ENCODE measurements around the gene MYEF2. TPM values are rescaled to one million over a fixed set of nuclear protein-coding genes. Genes with fewer than 3 reads are reported as not detected.

Gene MYEF2
- total and polyA plus RNA-seq, 2 donors (not counting 3 experiments of a cell fraction or from before 2014, with no cell fraction given): 11.6 to 54.8 TPM

- FAIRE-seq (no peak), DNase-seq (ENCODE audit: low read depth, low spot score) (no peak)
- no peak for TF ChIP-seq FOS (IDR thresholded peaks at IDR 0.05; ENCODE audit: borderline replicate concordance, insufficient read depth, low read length)
- no peak for TF ChIP-seq MYC (IDR thresholded peaks at IDR 0.05; ENCODE audit: low read depth, low read length)
- no peak for TF ChIP-seq MAX (IDR thresholded peaks at IDR 0.05; ENCODE audit: insufficient read depth, insufficient read length)
- TF ChIP-seq JUN (IDR thresholded peaks at IDR 0.05; ENCODE audit: borderline replicate concordance, insufficient read depth, insufficient read length, low read depth): no peak
- no peak for TF ChIP-seq GATA2 (IDR thresholded peaks at IDR 0.05; ENCODE audit: insufficient read depth, insufficient read length, low read depth, low read length)
- no peak for TF ChIP-seq POLR2AphosphoS5 (IDR thresholded peaks at IDR 0.05; ENCODE audit: insufficient read depth, low read depth, low read length)
- no peak for TF ChIP-seq EZH2 (IDR thresholded peaks at IDR 0.05; ENCODE audit: borderline replicate concordance, low read depth, low read length, severe bottlenecking)
- POLR2A ChIA-PET: no interaction called here
- H3K9me1 ChIP-seq (replicated peaks; ENCODE audit: control insufficient read depth, extremely low read depth, insufficient read depth, low read length): no peaks in the 10 kb centered on the region
- no peaks in the 10 kb centered on the region for H3K36me3 ChIP-seq (ENCODE audit: control insufficient read depth in 2 of 2, extremely low read depth in 1 of 2, insufficient read depth in 2 of 2, low read length in 2 of 2)
- H3K79me2 ChIP-seq (ENCODE audit: control insufficient read depth, insufficient read depth, low read length): no peaks in the 10 kb centered on the region
- H2AFZ ChIP-seq (ENCODE audit: low read depth, low read length): no peak overlapping the region
- CTCF ChIA-PET: no interaction called here
- H3K27ac ChIP-seq (ENCODE audit: insufficient read depth, low read depth, low read length): no peak overlapping the region
- H3K4me3 ChIP-seq (replicated peaks in 1 of 3; ENCODE audit: insufficient read depth in 1 of 3, low read depth in 1 of 3, low read length in 3 of 3): no peak overlapping the region
- no TSS peak for BruUV-seq (replicated peaks)
- peaks cover 2 to 20% of the 10 kb centered on the region in 2 experiments for H3K27me3 ChIP-seq (ENCODE audit: control insufficient read depth in 2 of 2, insufficient read depth in 2 of 2, low read length in 2 of 2)
- no peaks in the 10 kb centered on the region for H3K9me3 ChIP-seq (replicated peaks; ENCODE audit: control insufficient read depth, insufficient read depth, low read length)
- H3K4me1 ChIP-seq (ENCODE audit: control insufficient read depth, extremely low read depth, insufficient read depth, low read length): no peaks in the 10 kb centered on the region
- no peaks in the 10 kb centered on the region for H4K20me1 ChIP-seq (replicated peaks; ENCODE audit: control insufficient read depth, extremely low read depth, insufficient read depth, low read length)
- intact Hi-C loops (cut with micrococcal nuclease) (no loop called here), dilution Hi-C loops (cut with MboI; ENCODE audit: extremely low pct_ligation_motif_present, low sequenced_read_pairs) (no loop called here)
- no peak overlapping the region for H3K9ac ChIP-seq (replicated peaks; ENCODE audit: extremely low read depth, insufficient read depth, low read length)
- no peak overlapping the region for H3K4me2 ChIP-seq (ENCODE audit: insufficient read depth, low read length)
Measured at GRCh38 chr15:48109212-48109611, 68.9 kb downstream of the MYEF2 start.

- H3K4me3 ChIP-seq (replicated peaks in 1 of 3; ENCODE audit: insufficient read depth in 1 of 3, low read depth in 1 of 3, low read length in 3 of 3): no peak overlapping the region
- no peaks in the 10 kb centered on the region for H4K20me1 ChIP-seq (replicated peaks; ENCODE audit: control insufficient read depth, extremely low read depth, insufficient read depth, low read length)
- no peak overlapping the region for H2AFZ ChIP-seq (ENCODE audit: low read depth, low read length)
- H3K4me2 ChIP-seq (ENCODE audit: insufficient read depth, low read length): no peak overlapping the region
- H3K27me3 ChIP-seq (ENCODE audit: control insufficient read depth in 2 of 2, insufficient read depth in 2 of 2, low read length in 2 of 2): peaks cover 6 to 20% of the 10 kb centered on the region in 2 experiments
- no peak overlapping the region for H3K27ac ChIP-seq (ENCODE audit: insufficient read depth, low read depth, low read length)
- ChIA-PET CTCF (interaction anchor here (2.2 kb wide), 1 partner anchor 8 kb away, joined by 4 read pairs; no protein-coding TSS in a partner anchor), POLR2A (no interaction called here)
- H3K79me2 ChIP-seq (ENCODE audit: control insufficient read depth, insufficient read depth, low read length): no peaks in the 10 kb centered on the region
- no peak for DNase-seq (ENCODE audit: low read depth, low spot score)
- H3K9me1 ChIP-seq (replicated peaks; ENCODE audit: control insufficient read depth, extremely low read depth, insufficient read depth, low read length): no peaks in the 10 kb centered on the region
- H3K4me1 ChIP-seq (ENCODE audit: control insufficient read depth, extremely low read depth, insufficient read depth, low read length): no peaks in the 10 kb centered on the region
- dilution Hi-C loops (cut with MboI; ENCODE audit: extremely low pct_ligation_motif_present, low sequenced_read_pairs): no loop called here
- H3K9me3 ChIP-seq (replicated peaks; ENCODE audit: control insufficient read depth, insufficient read depth, low read length): no peaks in the 10 kb centered on the region
- no TSS peak for BruUV-seq (replicated peaks)
- TF ChIP-seq JUN (IDR thresholded peaks at IDR 0.05; ENCODE audit: borderline replicate concordance, insufficient read depth, insufficient read length, low read depth): no peak
- TF ChIP-seq POLR2AphosphoS5 (IDR thresholded peaks at IDR 0.05; ENCODE audit: insufficient read depth, low read depth, low read length): no peak
- no peak for TF ChIP-seq POLR2A (IDR thresholded peaks at IDR 0.05; ENCODE audit: low read depth, low read length)
- no peak for TF ChIP-seq CTCF (IDR thresholded peaks at IDR 0.05; ENCODE audit: extremely low read depth in 1 of 2, insufficient read depth in 1 of 2, low read depth in 1 of 2, low read length in 2 of 2)
- TF ChIP-seq MAX (IDR thresholded peaks at IDR 0.05; ENCODE audit: insufficient read depth, insufficient read length): no peak
- TF ChIP-seq EZH2 (IDR thresholded peaks at IDR 0.05; ENCODE audit: borderline replicate concordance, low read depth, low read length, severe bottlenecking): no peak
- no peak for TF ChIP-seq GATA2 (IDR thresholded peaks at IDR 0.05; ENCODE audit: insufficient read depth, insufficient read length, low read depth, low read length)
- TF ChIP-seq MYC (IDR thresholded peaks at IDR 0.05; ENCODE audit: low read depth, low read length): no peak
- no peaks in the 10 kb centered on the region for H3K36me3 ChIP-seq (ENCODE audit: control insufficient read depth in 2 of 2, extremely low read depth in 1 of 2, insufficient read depth in 2 of 2, low read length in 2 of 2)
- intact Hi-C loops (cut with micrococcal nuclease): no loop called here
- no peak overlapping the region for H3K9ac ChIP-seq (replicated peaks; ENCODE audit: extremely low read depth, insufficient read depth, low read length)
- no peak for FAIRE-seq
Measured at GRCh38 chr15:48105936-48106335, 72.2 kb downstream of the MYEF2 start.
